ENCODE measurements around the gene WDR18.

WDR18 gene

GRCh38 chr19:948842-949496 lies 35.2 kb upstream of the WDR18 start:
- Histone ChIP-seq H3K27me3 (ENCODE audit: insufficient read depth, low read length) (no peaks in the 10 kb centered on the region), H3K23ac (ENCODE audit: low read length) (no peak overlapping the region), H3K9me3 (ENCODE audit: insufficient read depth, low read depth, low read length) (peaks cover 2% of the 10 kb centered on the region), H3K4ac (ENCODE audit: low read depth, low read length) (peak overlapping the region; percentile 96), H3K4me3 (ENCODE audit: low read depth, low read length) (no peak overlapping the region), H3K79me2 (ENCODE audit: control insufficient read depth, insufficient read depth, low read length, poor library complexity) (peaks cover 56% of the 10 kb centered on the region), H3K18ac (ENCODE audit: low read length) (peak overlapping the region; percentile 94), H2BK12ac (ENCODE audit: low read length) (peak overlapping the region; percentile 35), H3K14ac (ENCODE audit: low read length) (peak overlapping the region; percentile 73), H3K9ac (ENCODE audit: low read length) (no peak overlapping the region), H3K27ac (ENCODE audit: low read depth, low read length) (peak overlapping the region; percentile 84), H3K79me1 (ENCODE audit: low read length) (peaks cover 35% of the 10 kb centered on the region), H3K36me3 (ENCODE audit: control insufficient read depth in 1 of 2, insufficient read depth in 2 of 2, low read length in 2 of 2) (peaks cover 45 to 58% of the 10 kb centered on the region in 2 experiments), H2AFZ (ENCODE audit: insufficient read depth, low read length, poor library complexity) (no peak overlapping the region), H2AK5ac (ENCODE audit: low read length) (peak overlapping the region; percentile 59), H4K91ac (ENCODE audit: low read depth, low read length) (peak overlapping the region; percentile 67), H4K12ac (ENCODE audit: low read depth, low read length) (peak overlapping the region; percentile 72), H3K4me2 (ENCODE audit: low read length) (no peak overlapping the region), H2BK120ac (ENCODE audit: insufficient read depth, low read length, poor library complexity) (peak overlapping the region; percentile 46), H3K4me1 (ENCODE audit: control insufficient read depth in 1 of 2, insufficient read depth in 2 of 2, low read length in 2 of 2) (peaks cover 58 to 70% of the 10 kb centered on the region in 2 experiments), H4K8ac (ENCODE audit: low read depth, low read length) (peak overlapping the region; percentile 72), H2BK5ac (ENCODE audit: low read depth, low read length, poor library complexity) (peak overlapping the region; percentile 84)
- no peak for DNase-seq
- WGBS (ENCODE audit: extremely low coverage, insufficient coverage, insufficient read length) = no CpG with 5 or more reads among the region's 25 CpGs

DNA sequence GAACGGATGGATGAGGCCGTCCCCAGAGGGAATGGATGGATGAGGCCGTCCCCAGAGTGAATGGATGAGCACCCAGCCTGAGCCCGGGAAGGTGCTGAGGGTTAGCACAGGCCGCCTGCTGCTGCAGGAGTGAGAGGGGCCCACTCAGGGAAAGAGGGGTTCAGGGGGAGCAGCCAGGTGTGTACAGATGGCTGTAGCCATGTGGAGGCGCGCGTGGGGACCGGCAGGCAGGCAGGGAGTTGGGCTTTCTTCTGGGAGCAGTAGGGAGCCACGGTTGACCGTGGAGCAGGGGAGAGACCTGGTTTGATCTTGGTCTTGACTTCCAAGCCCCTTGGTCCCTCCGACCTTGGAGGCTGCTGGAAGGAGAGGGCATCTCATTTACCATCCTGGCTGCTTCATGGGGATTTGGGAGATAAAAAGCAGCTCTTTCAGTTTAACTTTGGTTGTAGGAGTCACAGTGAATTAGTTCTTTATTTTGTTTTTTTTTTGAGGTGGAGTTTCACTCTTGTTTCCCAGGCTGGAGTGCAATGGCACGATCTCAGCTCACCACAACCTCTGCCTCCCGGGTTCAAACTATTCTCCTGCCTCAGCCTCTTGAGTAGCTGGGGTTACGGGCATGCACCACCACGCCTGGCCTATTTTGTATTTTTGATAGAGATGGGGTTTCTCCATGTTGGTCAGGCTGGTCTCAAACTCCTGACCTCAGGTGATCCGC lies 33.6 kb upstream of the WDR18 start:
- Histone ChIP-seq H4K12ac (ENCODE audit: low read depth, low read length) (no peak overlapping the region), H3K9me3 (ENCODE audit: insufficient read depth, low read depth, low read length) (peaks cover 2% of the 10 kb centered on the region), H3K79me1 (ENCODE audit: low read length) (peaks cover 50% of the 10 kb centered on the region), H3K14ac (ENCODE audit: low read length) (peak overlapping the region; percentile 4), H2BK12ac (ENCODE audit: low read length) (peak overlapping the region; percentile 7), H3K79me2 (ENCODE audit: control insufficient read depth, insufficient read depth, low read length, poor library complexity) (peaks cover 59% of the 10 kb centered on the region), H3K18ac (ENCODE audit: low read length) (peak overlapping the region; percentile 21), H2BK120ac (ENCODE audit: insufficient read depth, low read length, poor library complexity) (no peak overlapping the region), H2AK5ac (ENCODE audit: low read length) (peak overlapping the region; percentile 10), H3K23ac (ENCODE audit: low read length) (no peak overlapping the region), H3K27me3 (ENCODE audit: insufficient read depth, low read length) (no peaks in the 10 kb centered on the region), H3K36me3 (ENCODE audit: control insufficient read depth in 1 of 2, insufficient read depth in 2 of 2, low read length in 2 of 2) (peaks cover 36 to 47% of the 10 kb centered on the region in 2 experiments), H3K4me3 (ENCODE audit: low read depth, low read length) (no peak overlapping the region), H4K91ac (ENCODE audit: low read depth, low read length) (peak overlapping the region; percentile 1), H2BK5ac (ENCODE audit: low read depth, low read length, poor library complexity) (peak overlapping the region; percentile 36), H3K9ac (ENCODE audit: low read length) (no peak overlapping the region), H3K27ac (ENCODE audit: low read depth, low read length) (peak overlapping the region; percentile 99), H3K4me1 (ENCODE audit: control insufficient read depth in 1 of 2, insufficient read depth in 2 of 2, low read length in 2 of 2) (peaks cover 61 to 72% of the 10 kb centered on the region in 2 experiments), H3K4me2 (ENCODE audit: low read length) (no peak overlapping the region), H3K4ac (ENCODE audit: low read depth, low read length) (peak overlapping the region; percentile 7), H4K8ac (ENCODE audit: low read depth, low read length) (peak overlapping the region; percentile 15), H2AFZ (ENCODE audit: insufficient read depth, low read length, poor library complexity) (no peak overlapping the region)
- no peak for DNase-seq
- no CpG with 5 or more reads among the region's 17 CpGs for WGBS (ENCODE audit: extremely low coverage, insufficient coverage, insufficient read length)

DNA sequence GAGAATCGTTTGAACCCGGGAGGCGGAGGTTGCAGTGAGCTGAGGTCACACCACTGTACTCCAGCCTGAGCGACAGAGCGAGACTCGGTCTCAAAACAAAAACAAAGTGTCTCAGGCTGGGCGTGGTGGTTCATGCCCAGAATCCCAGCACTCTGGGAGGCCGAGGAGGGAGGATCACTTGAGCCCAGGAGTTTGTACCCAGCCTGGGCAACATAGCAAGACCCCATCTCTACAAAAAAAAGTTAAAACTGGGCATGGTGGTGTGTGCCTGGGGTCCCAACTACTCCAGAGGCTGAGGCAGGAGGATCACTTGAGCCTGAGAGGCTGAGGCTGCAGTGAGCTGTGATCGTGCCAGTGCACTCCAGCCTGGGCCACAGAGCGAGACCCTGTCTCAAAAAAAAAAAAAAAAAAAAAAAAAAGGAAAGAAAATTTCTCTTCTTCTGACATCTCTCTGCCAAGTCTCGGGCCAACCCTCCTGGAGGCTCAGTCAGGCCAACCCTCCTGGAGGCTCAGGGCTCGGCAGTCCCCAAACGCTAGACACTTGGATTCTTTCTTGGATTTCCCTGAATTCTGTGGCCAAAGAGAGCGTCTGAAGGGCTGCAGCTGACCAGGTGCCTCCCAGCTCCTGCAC lies 32.0 kb upstream of the WDR18 start:
- H3K79me2 ChIP-seq (ENCODE audit: control insufficient read depth, insufficient read depth, low read length, poor library complexity) = peaks cover 61% of the 10 kb centered on the region
- peaks cover 1% of the 10 kb centered on the region for H3K9me3 ChIP-seq (ENCODE audit: insufficient read depth, low read depth, low read length)
- no peaks in the 10 kb centered on the region for H3K27me3 ChIP-seq (ENCODE audit: insufficient read depth, low read length)
- H3K23ac ChIP-seq (ENCODE audit: low read length) = no peak overlapping the region
- H2BK12ac ChIP-seq (ENCODE audit: low read length) = peak overlapping the region; percentile 96
- peaks cover 68 to 72% of the 10 kb centered on the region in 2 experiments for H3K4me1 ChIP-seq (ENCODE audit: control insufficient read depth in 1 of 2, insufficient read depth in 2 of 2, low read length in 2 of 2)
- no peak overlapping the region for H3K4me3 ChIP-seq (ENCODE audit: low read depth, low read length)
- H3K18ac ChIP-seq (ENCODE audit: low read length) = peak overlapping the region; percentile 97
- peaks cover 64% of the 10 kb centered on the region for H3K79me1 ChIP-seq (ENCODE audit: low read length)
- H3K4ac ChIP-seq (ENCODE audit: low read depth, low read length) = peak overlapping the region; percentile 97
- peaks cover 28 to 37% of the 10 kb centered on the region in 2 experiments for H3K36me3 ChIP-seq (ENCODE audit: control insufficient read depth in 1 of 2, insufficient read depth in 2 of 2, low read length in 2 of 2)
- H2BK120ac ChIP-seq (ENCODE audit: insufficient read depth, low read length, poor library complexity) = peak overlapping the region; percentile 99
- DNase-seq = peak in 1 of 2 donors; percentile 59
- H4K12ac ChIP-seq (ENCODE audit: low read depth, low read length) = peak overlapping the region; percentile 79
- H3K14ac ChIP-seq (ENCODE audit: low read length) = peak overlapping the region; percentile 98
- peak overlapping the region; percentile 99 for H4K91ac ChIP-seq (ENCODE audit: low read depth, low read length)
- H2AK5ac ChIP-seq (ENCODE audit: low read length) = peak overlapping the region; percentile 91
- H3K27ac ChIP-seq (ENCODE audit: low read depth, low read length) = peak overlapping the region; percentile 99
- no peak overlapping the region for H2AFZ ChIP-seq (ENCODE audit: insufficient read depth, low read length, poor library complexity)
- peak overlapping the region; percentile 98 for H4K8ac ChIP-seq (ENCODE audit: low read depth, low read length)
- H3K9ac ChIP-seq (ENCODE audit: low read length) = peak overlapping the region; percentile 78
- peak overlapping the region; percentile 74 for H3K4me2 ChIP-seq (ENCODE audit: low read length)
- WGBS (ENCODE audit: extremely low coverage, insufficient coverage, insufficient read length) = no CpG with 5 or more reads among the region's 14 CpGs
- H2BK5ac ChIP-seq (ENCODE audit: low read depth, low read length, poor library complexity) = peak overlapping the region; percentile 100

DNA sequence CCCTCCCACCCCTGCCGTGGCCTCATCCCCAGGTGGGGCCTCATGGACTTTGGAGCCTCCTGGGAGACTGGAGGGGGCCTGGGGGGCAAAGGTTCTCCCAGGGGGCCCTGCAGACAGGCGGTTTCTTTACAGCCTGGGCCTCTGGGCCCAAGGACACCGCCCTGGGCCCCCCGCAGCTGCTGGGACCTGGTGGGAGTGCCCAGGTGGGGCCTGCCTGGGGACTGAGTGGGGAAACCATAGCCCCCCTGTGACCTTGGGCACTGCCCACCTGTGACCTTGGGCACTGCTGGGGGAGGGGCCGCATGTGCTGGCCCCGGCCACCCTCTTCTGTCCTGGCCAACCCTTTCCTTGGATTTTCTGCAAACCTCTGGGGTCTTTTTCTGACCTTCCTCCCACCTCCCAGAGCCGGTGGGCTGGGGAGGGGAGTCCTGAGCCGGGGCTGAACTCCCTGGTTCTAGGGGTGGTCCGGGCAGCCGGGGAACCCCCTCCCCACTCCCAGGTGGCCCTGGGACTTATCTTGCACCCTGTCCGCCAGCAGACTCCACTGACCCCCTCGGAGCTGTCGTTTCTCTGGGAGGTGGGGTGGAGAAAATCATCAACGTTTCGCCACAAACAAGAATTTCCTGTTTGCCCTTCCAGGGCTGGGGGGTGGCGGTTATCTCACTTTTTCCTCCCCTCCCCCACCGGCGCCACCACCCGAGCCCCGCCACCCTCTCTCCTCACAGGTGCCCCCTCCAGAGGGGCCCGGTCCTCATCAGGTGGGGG lies 31.3 kb upstream of the WDR18 start:
- Histone ChIP-seq H3K79me2 (ENCODE audit: control insufficient read depth, insufficient read depth, low read length, poor library complexity) (peaks cover 59% of the 10 kb centered on the region), H2AFZ (ENCODE audit: insufficient read depth, low read length, poor library complexity) (peak overlapping the region; percentile 75), H3K9me3 (ENCODE audit: insufficient read depth, low read depth, low read length) (no peaks in the 10 kb centered on the region), H3K4me3 (ENCODE audit: low read depth, low read length) (no peak overlapping the region), H3K9ac (ENCODE audit: low read length) (peak overlapping the region; percentile 78), H4K12ac (ENCODE audit: low read depth, low read length) (peak overlapping the region; percentile 79), H3K27me3 (ENCODE audit: insufficient read depth, low read length) (no peaks in the 10 kb centered on the region), H3K4ac (ENCODE audit: low read depth, low read length) (peak overlapping the region; percentile 97), H2BK5ac (ENCODE audit: low read depth, low read length, poor library complexity) (peak overlapping the region; percentile 100), H3K36me3 (ENCODE audit: control insufficient read depth in 1 of 2, insufficient read depth in 2 of 2, low read length in 2 of 2) (peaks cover 21 to 30% of the 10 kb centered on the region in 2 experiments), H3K79me1 (ENCODE audit: low read length) (peaks cover 69% of the 10 kb centered on the region), H2BK12ac (ENCODE audit: low read length) (peak overlapping the region; percentile 96), H4K91ac (ENCODE audit: low read depth, low read length) (peak overlapping the region; percentile 99), H4K8ac (ENCODE audit: low read depth, low read length) (peak overlapping the region; percentile 98), H2AK5ac (ENCODE audit: low read length) (peak overlapping the region; percentile 91), H3K14ac (ENCODE audit: low read length) (peak overlapping the region; percentile 98), H3K4me1 (ENCODE audit: control insufficient read depth in 1 of 2, insufficient read depth in 2 of 2, low read length in 2 of 2) (peaks cover 65 to 72% of the 10 kb centered on the region in 2 experiments), H3K27ac (ENCODE audit: low read depth, low read length) (peak overlapping the region; percentile 99), H3K4me2 (ENCODE audit: low read length) (peak overlapping the region; percentile 74), H2BK120ac (ENCODE audit: insufficient read depth, low read length, poor library complexity) (peak overlapping the region; percentile 99), H3K23ac (ENCODE audit: low read length) (no peak overlapping the region), H3K18ac (ENCODE audit: low read length) (peak overlapping the region; percentile 97)
- peak; percentile 53 to 80 for DNase-seq
- no CpG with 5 or more reads among the region's 21 CpGs for WGBS (ENCODE audit: extremely low coverage, insufficient coverage, insufficient read length)
